IMR-90 (cell line): Measurements from ENCODE around the gene RNF141. TPM values are rescaled to one million over a fixed set of nuclear protein-coding genes. Genes with fewer than 3 reads are reported as not detected.

Experiments
- ATAC-seq: fragments of 200-7000 bp; cut with Tn5 transposase; 2 replicates; pipeline ENCODE4 v1.9.1; 2020; ENCODE audit warnings: low read depth, mild to moderate bottlenecking, moderate library complexity
- BruUV-seq: library from RNA; stranded (reverse); fragments of 400-500 nt; replicated peaks from 2 replicates; lab custom pipeline; 2021; lab: Mats Ljungman, UMichigan
- CTCF ChIA-PET: fragments of 300-600 bp; formaldehyde crosslinking; extraction: SDS; loops from one replicate; lab custom pipeline; 2021; ENCODE audit warnings: antibody characterized with exemption; lab: Yijun Ruan, JAX
- POLR2A ChIA-PET: fragments of 300-600 bp; sonication (Branson Sonifier 250); formaldehyde crosslinking; loops from one replicate; lab custom pipeline; 2022; ENCODE audit warnings: antibody characterized with exemption; ENCODE audit not compliant: unreplicated experiment; lab: Charles Lee
- DNase-seq: peaks from one replicate; pipeline ENCODE4 v3.0.0; 2013
- H2AFZ ChIP-seq: replicated peaks from 2 replicates; pipeline ENCODE3; 2013; ENCODE audit warnings: low read length, mild to moderate bottlenecking; ENCODE audit not compliant: poor library complexity
- H2AK5ac ChIP-seq: 2 replicates; pipeline ENCODE4 v1.6.1; 2013; ENCODE audit warnings: low read depth, low read length, inconsistent platforms
- H2AK9ac ChIP-seq: replicated peaks from 2 replicates; pipeline ENCODE3; 2013; ENCODE audit warnings: mild to moderate bottlenecking, low read depth, low read length, moderate library complexity; ENCODE audit not compliant: poor library complexity
- H2BK120ac ChIP-seq: 2 replicates; pipeline ENCODE4 v1.6.1; 2013; ENCODE audit warnings: low read depth, low read length, inconsistent platforms
- H2BK15ac ChIP-seq: 3 replicates; pipeline ENCODE4 v1.6.1; 2013; ENCODE audit warnings: low read depth, low read length, inconsistent platforms
- H2BK20ac ChIP-seq: 2 replicates; pipeline ENCODE4 v1.6.1; 2013; ENCODE audit warnings: low read depth, mild to moderate bottlenecking, inconsistent platforms, low read length, moderate library complexity
- H2BK5ac ChIP-seq: 2 replicates; pipeline ENCODE4 v1.6.1; 2013; ENCODE audit warnings: mild to moderate bottlenecking, low read depth, low read length, inconsistent platforms; ENCODE audit not compliant: poor library complexity, severe bottlenecking
- H3K14ac ChIP-seq: replicated peaks from 2 replicates; pipeline ENCODE4 v1.6.1; 2013; ENCODE audit warnings: low read depth, low read length, inconsistent platforms
- H3K18ac ChIP-seq: 2 replicates; pipeline ENCODE4 v1.6.1; 2013; ENCODE audit warnings: low read depth, low read length, control low read depth
- H3K23ac ChIP-seq: 2 replicates; pipeline ENCODE4 v1.6.1; 2013; ENCODE audit warnings: low read depth, low read length, inconsistent platforms
- H3K27ac ChIP-seq: 2 replicates; pipeline ENCODE4 v1.5.1; 2013; ENCODE audit warnings: mild to moderate bottlenecking, control low read depth, low read length; ENCODE audit not compliant: insufficient read depth
- H3K27me3 ChIP-seq: 2 replicates; pipeline ENCODE4 v1.6.1; 2013; ENCODE audit warnings: low read length; ENCODE audit not compliant: control insufficient read depth, insufficient read depth
- H3K36me3 ChIP-seq: 2 replicates; pipeline ENCODE4 v1.6.1; 2013; ENCODE audit warnings: low read length, mixed read lengths; ENCODE audit not compliant: control insufficient read depth, insufficient read depth
- H3K4ac ChIP-seq: 2 replicates; pipeline ENCODE4 v1.6.1; 2013; ENCODE audit warnings: low read depth, low read length, inconsistent platforms
- H3K4me1 ChIP-seq: 2 replicates; pipeline ENCODE4 v1.6.1; 2013; ENCODE audit warnings: low read length, mixed read lengths; ENCODE audit not compliant: control insufficient read depth, insufficient read depth
- H3K4me2 ChIP-seq: 2 replicates; pipeline ENCODE4 v1.6.1; 2013; ENCODE audit warnings: low read depth, mild to moderate bottlenecking, control low read depth, low read length, moderate library complexity
- H3K4me3 ChIP-seq: 2 replicates; pipeline ENCODE4 v1.5.1; 2013; ENCODE audit warnings: low read depth, mild to moderate bottlenecking, control low read depth, low read length, moderate library complexity; ENCODE audit not compliant: insufficient read depth
- H3K56ac ChIP-seq: 2 replicates; pipeline ENCODE4 v1.6.1; 2013; ENCODE audit warnings: low read length, inconsistent platforms; ENCODE audit not compliant: insufficient read depth; ENCODE audit errors: extremely low read depth
- H3K79me1 ChIP-seq, 2 experiments: 2 replicates each; pipeline ENCODE4 v1.6.1; 2013; ENCODE audit warnings: low read length in 2 of 2, inconsistent platforms in 1 of 2, low read depth in 1 of 2
- H3K9ac ChIP-seq: 2 replicates; pipeline ENCODE4 v1.6.1; 2013; ENCODE audit warnings: low read depth, low read length, control low read depth
- H3K9me1 ChIP-seq: 2 replicates; pipeline ENCODE4 v1.6.1; 2013; ENCODE audit warnings: low read length, inconsistent platforms; ENCODE audit not compliant: insufficient read depth
- H3K9me3 ChIP-seq: 2 replicates; pipeline ENCODE4 v1.6.1; 2013; ENCODE audit warnings: low read length; ENCODE audit not compliant: control insufficient read depth, insufficient read depth
- H4K20me1 ChIP-seq: 2 replicates; pipeline ENCODE4 v1.6.1; 2013; ENCODE audit warnings: low read length, inconsistent platforms; ENCODE audit not compliant: insufficient read depth
- H4K5ac ChIP-seq: 2 replicates; pipeline ENCODE4 v1.6.1; 2013; ENCODE audit warnings: mild to moderate bottlenecking, low read depth, low read length, control low read depth
- H4K8ac ChIP-seq, 2 experiments: 2 replicates each; pipeline ENCODE4 v1.6.1; 2013; ENCODE audit warnings: low read depth in 2 of 2, low read length in 2 of 2, control low read depth in 1 of 2, inconsistent platforms in 1 of 2
- H4K91ac ChIP-seq: 2 replicates; pipeline ENCODE4 v1.6.1; 2013; ENCODE audit warnings: low read depth, low read length, inconsistent platforms; ENCODE audit not compliant: insufficient read depth
- BHLHE40 ChIP-seq: fragments of 150-350 bp; IDR thresholded peaks from 2 replicates; pipeline ENCODE4 v1.6.1; 2016; ENCODE audit warnings: mild to moderate bottlenecking, low read depth, low read length
- CTCF ChIP-seq: conservative IDR thresholded peaks from 2 replicates; pipeline ENCODE4 v1.5.1; 2012; ENCODE audit warnings: mild to moderate bottlenecking, low read depth, low read length, improper control_type of control experiment
- NFE2L2 ChIP-seq: fragments of 150-350 bp; IDR thresholded peaks from 2 replicates; pipeline ENCODE4 v1.6.1; 2016; ENCODE audit warnings: low read depth, mild to moderate bottlenecking, low read length
- RAD21 ChIP-seq: IDR thresholded peaks from 2 replicates; pipeline ENCODE4 v1.6.1; 2012; ENCODE audit warnings: low read length, improper control_type of control experiment
- RCOR1 ChIP-seq: IDR thresholded peaks from 2 replicates; pipeline ENCODE4 v1.6.1; 2012; ENCODE audit warnings: mild to moderate bottlenecking, low read length, improper control_type of control experiment; ENCODE audit not compliant: insufficient replicate concordance
- SMC3 ChIP-seq: fragments of 150-350 bp; IDR thresholded peaks from 2 replicates; pipeline ENCODE4 v1.6.1; 2016; ENCODE audit warnings: low read depth, mild to moderate bottlenecking, antibody characterized with exemption, low read length, moderate library complexity
- WGBS, 2 experiments: methylation state at CpG; one replicate each; pipeline versions ENCODE4 v1.1.5 to v1.1.7; 2013; ENCODE audit warnings: missing lambda C conversion rate in 2 of 2; ENCODE audit not compliant: insufficient read length in 1 of 2; ENCODE audit errors: extremely low coverage in 2 of 2; 5-methylcytosine and 5-hydroxymethylcytosine counted together
- dilution Hi-C: fragments of 300-500 bp; cut with HindIII; formaldehyde crosslinking; loops from one replicate; pipeline ENCODE4 v1.14.3; 2018; ENCODE audit warnings: low sequenced_read_pairs; ENCODE audit not compliant: unreplicated experiment
- in situ Hi-C: fragments of 300-500 bp; cut with MboI; formaldehyde crosslinking; loops from 3 replicates; pipeline ENCODE4 v1.14.3; 2019; ENCODE audit warnings: low sequenced_read_pairs, inconsistent platforms, mixed read lengths
- intact Hi-C: fragments of 100-400 bp; cut with micrococcal nuclease; formaldehyde crosslinking; loops from 2 replicates; pipeline ENCODE4 v1.10.0; 2022
- polyA plus RNA-seq, 3 experiments: library from polyadenylated mRNA; depleted of rRNA; stranded (reverse); fragments of >200 nt; gene quantifications; 2 replicates each; pipeline ENCODE4 v1.2.3, GENCODE V29; 2012; ENCODE audit warnings: low replicate concordance in 1 of 3
- total RNA-seq: library from RNA; depleted of rRNA; stranded (reverse); fragments of >200 nt; gene quantifications from 2 replicates; pipeline ENCODE4 v1.2.3, GENCODE V29; 2012
- TF ChIP-seq, protein P1 (sequence below): fragments of 150-350 bp; IDR thresholded peaks from 2 replicates; pipeline ENCODE4 v1.6.1; 2016; ENCODE audit warnings: low read depth, mild to moderate bottlenecking, low read length, moderate library complexity, borderline replicate concordance

RNF141 gene
- total and polyA plus RNA-seq, 2 of the 4 experiments (the other 2 are of a cell fraction) = 13.8 to 18.6 TPM

DNA sequence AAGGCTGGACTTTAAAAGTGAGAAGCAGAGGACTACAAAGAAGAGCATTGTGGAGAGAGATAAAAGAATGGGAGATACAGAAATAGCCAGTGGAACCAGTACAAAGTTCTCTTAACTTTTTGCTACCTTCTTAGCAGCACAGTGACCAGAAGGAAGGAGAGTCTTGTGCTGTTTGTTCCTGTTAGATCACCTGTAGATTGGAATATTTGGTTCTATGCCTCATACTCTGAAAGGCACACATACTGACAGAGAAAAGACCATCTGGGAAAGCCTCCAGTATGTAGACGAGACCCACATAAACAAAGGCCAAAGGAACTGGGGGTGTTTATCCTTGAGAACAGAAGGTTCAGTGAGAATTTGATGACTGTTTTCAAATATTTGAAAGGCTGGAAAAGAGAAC lies 18.7 kb downstream of the RNF141 start:
- Histone ChIP-seq H4K91ac (no peak overlapping the region), H3K4me2 (no peak overlapping the region), H3K27ac (no peak overlapping the region), H3K56ac (no peak overlapping the region), H3K36me3 (peaks cover 6% of the 10 kb centered on the region), H3K79me1 (peaks cover 0 to 15% of the 10 kb centered on the region in 2 experiments; a peak in 1 of 4 replicates), H4K20me1 (no peaks in the 10 kb centered on the region), H3K4me3 (no peak overlapping the region), H4K5ac (no peak overlapping the region), H4K8ac (no peak overlapping the region), H3K9ac (no peak overlapping the region), H3K14ac (no peak overlapping the region), H3K23ac (no peak overlapping the region), H2BK15ac (no peak overlapping the region), H3K9me3 (no peaks in the 10 kb centered on the region), H3K9me1 (0 out of 2 replicates have a peak, but pooled peaks cover 8% of the 10 kb centered on the region), H3K18ac (no peak overlapping the region), H2AK9ac (no peak overlapping the region), H2BK5ac (no peak overlapping the region), H2AFZ (no peak overlapping the region), H3K4me1 (peaks cover 11% of the 10 kb centered on the region), H3K4ac (no peak overlapping the region), H2AK5ac (no peak overlapping the region), H2BK20ac (no peak overlapping the region), H2BK120ac (no peak overlapping the region), H3K27me3 (no peaks in the 10 kb centered on the region)
- in situ Hi-C loops = no loop called here
- WGBS, 2 experiments = no CpG with 5 or more reads among the region's 1 CpG
- DNase-seq (no peak), ATAC-seq (no peak; the same call in none of the 2 replicates)
- BruUV-seq = no TSS peak
- ChIA-PET POLR2A (no interaction called here), CTCF (no interaction called here)
- dilution Hi-C loops = loop anchor here (25.0 kb wide), 1 partner anchor 215 kb away; no protein-coding TSS in a partner anchor
- TF ChIP-seq RAD21 = no peak
- TF ChIP-seq BHLHE40 = no peak
- no peak for TF ChIP-seq NFE2L2
- TF ChIP-seq RCOR1 = no peak
- TF ChIP-seq, protein P1, sequence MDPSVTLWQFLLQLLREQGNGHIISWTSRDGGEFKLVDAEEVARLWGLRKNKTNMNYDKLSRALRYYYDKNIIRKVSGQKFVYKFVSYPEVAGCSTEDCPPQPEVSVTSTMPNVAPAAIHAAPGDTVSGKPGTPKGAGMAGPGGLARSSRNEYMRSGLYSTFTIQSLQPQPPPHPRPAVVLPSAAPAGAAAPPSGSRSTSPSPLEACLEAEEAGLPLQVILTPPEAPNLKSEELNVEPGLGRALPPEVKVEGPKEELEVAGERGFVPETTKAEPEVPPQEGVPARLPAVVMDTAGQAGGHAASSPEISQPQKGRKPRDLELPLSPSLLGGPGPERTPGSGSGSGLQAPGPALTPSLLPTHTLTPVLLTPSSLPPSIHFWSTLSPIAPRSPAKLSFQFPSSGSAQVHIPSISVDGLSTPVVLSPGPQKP = no peak
- TF ChIP-seq SMC3 = no peak
- no peak for TF ChIP-seq CTCF
- intact Hi-C loops = loop anchor here (10.0 kb wide), 1 partner anchor 197 kb away; no protein-coding TSS in a partner anchor
